ENCODE data around the gene FAM163B. TPM values are rescaled to one million over a fixed set of nuclear protein-coding genes. Genes with fewer than 3 reads are reported as not detected.

FAM163B gene
- total and polyA plus RNA-seq, 2 of the 8 experiments (the other 6 are each of a cell fraction or from before 2014, with no cell fraction given), result 0.63 to 1.0 TPM

GRCh38 chr9:133594310-133594709 lies 14.9 kb downstream of the FAM163B start:
- DNase-seq (ENCODE audit: low read depth in 1 of 2, low spot score in 2 of 2), result no peak
- Histone ChIP-seq H4K8ac (ENCODE audit: extremely low read depth, insufficient read depth, low read length) (no peak overlapping the region), H4K5ac (ENCODE audit: insufficient read length, low read depth, low read length) (no peak overlapping the region), H3K36me3 (ENCODE audit: control insufficient read depth in 2 of 4, insufficient read depth in 4 of 4, low read length in 3 of 4) (no peaks in the 10 kb centered on the region), H2BK15ac (ENCODE audit: low read length) (no peak overlapping the region), H3K27me3 (replicated peaks in 1 of 4; ENCODE audit: control insufficient read depth in 3 of 4, extremely low read depth in 1 of 4, insufficient read depth in 3 of 4, low read length in 3 of 4) (no peaks in the 10 kb centered on the region; a peak in 2 of 7 replicates), H2BK120ac (replicated peaks; ENCODE audit: low read depth, low read length) (no peak overlapping the region), H3K79me2 (ENCODE audit: control insufficient read depth in 1 of 2, insufficient read depth in 2 of 2, low read length in 2 of 2) (no peaks in the 10 kb centered on the region), H3K23ac (ENCODE audit: insufficient read length) (no peak overlapping the region), H3K79me1 (ENCODE audit: low read depth, low read length) (no peaks in the 10 kb centered on the region), H3K27ac (ENCODE audit: low read depth, low read length) (no peak overlapping the region), H4K91ac (replicated peaks; ENCODE audit: insufficient read length, low read length) (no peak overlapping the region), H3K4me2 (ENCODE audit: insufficient read depth in 1 of 2, low read depth in 2 of 2, low read length in 2 of 2) (no peak overlapping the region), H3K56ac (replicated peaks; ENCODE audit: insufficient read length, low read depth, low read length) (no peak overlapping the region), H3K23me2 (ENCODE audit: low read depth, low read length) (no peaks in the 10 kb centered on the region), H2BK20ac (ENCODE audit: low read length) (no peak overlapping the region), H3K4me1 (replicated peaks in 1 of 4; ENCODE audit: control insufficient read depth in 3 of 4, insufficient read depth in 4 of 4, low read length in 3 of 4) (no peaks in the 10 kb centered on the region; a peak in 3 of 7 replicates), H3K18ac (ENCODE audit: extremely low read depth, low read length) (no peak overlapping the region), H3K9me3 (ENCODE audit: insufficient read depth in 2 of 2, low read depth in 1 of 2, low read length in 1 of 2) (peaks cover 12 to 18% of the 10 kb centered on the region in 2 experiments), H2AK5ac (ENCODE audit: low read depth, low read length) (no peak overlapping the region), H3K14ac (ENCODE audit: insufficient read length) (no peak overlapping the region), H2BK5ac (ENCODE audit: low read depth, low read length) (no peak overlapping the region), H3K4ac (replicated peaks; ENCODE audit: insufficient read length, low read depth, low read length) (no peak overlapping the region), H3K4me3 (ENCODE audit: extremely low read depth in 1 of 4, insufficient read depth in 2 of 4, low read depth in 3 of 4, low read length in 4 of 4) (no peak overlapping the region), H3K9ac (replicated peaks in 1 of 4; ENCODE audit: extremely low read depth in 1 of 4, low read depth in 3 of 4, low read length in 3 of 4) (no peak overlapping the region), H4K20me1 (replicated peaks in 1 of 2; ENCODE audit: control insufficient read depth in 1 of 2, insufficient read depth in 2 of 2, low read length in 2 of 2) (no peaks in the 10 kb centered on the region), H2BK12ac (ENCODE audit: low read depth, low read length) (no peak overlapping the region), H2AFZ (ENCODE audit: low read length) (no peak overlapping the region)
- no peak for FAIRE-seq
- TF ChIP-seq KDM1A (IDR thresholded peaks at IDR 0.05; ENCODE audit: borderline replicate concordance, low read length) (0 out of 2 replicates have a peak, but pooled peaks have one; percentile 17), HDAC6 (IDR thresholded peaks at IDR 0.05; ENCODE audit: low read depth, low read length) (no peak)
- 96% methylated on average over 2 of the region's 2 CpGs; no CpG with 5 or more reads in 1 of the 2 experiments for WGBS, 2 experiments (ENCODE audit: extremely low coverage in 1 of 2, insufficient coverage in 1 of 2, insufficient read length in 1 of 2, insufficient replicate concordance in 2 of 2, low coverage in 1 of 2, low lambda C conversion rate in 2 of 2, missing lambda C conversion rate in 1 of 2)
- POLR2A ChIA-PET (ENCODE audit: partially characterized antibody), result interaction anchor here (0.8 to 1.5 kb wide), 2 partner anchors 10 to 120 kb away, joined by 3 to 7 read pairs; no protein-coding TSS in a partner anchor
- CTCF ChIA-PET (ENCODE audit: partially characterized antibody), result interaction anchor here (1.0 to 6.7 kb wide), 8 partner anchors 9 to 399 kb away, joined by 3 to 79 read pairs (median 4); partner anchors contain the start of gene FAM163B

Measured in H1 (cell line).